ENCODE data around the gene EPS15. TPM values are rescaled to one million over a fixed set of nuclear protein-coding genes. Genes with fewer than 3 reads are reported as not detected.
A peak's percentile ranks its signal among the peaks of the same experiment; 100 is the strongest.

EPS15 gene
- total RNA-seq, 2 donors from 2014 or later, result 50.0 to 54.7 TPM

GRCh38 chr1:51425955-51426354 is 93.1 kb downstream of the EPS15 start:
- no peak for DNase-seq (ENCODE audit: low spot score)
- peaks cover 0 to 30% of the 10 kb centered on the region in 2 donors for H3K4me1 ChIP-seq
- no peaks in the 10 kb centered on the region for H3K27me3 ChIP-seq
- H3K36me3 ChIP-seq, result no peaks in the 10 kb centered on the region
- TF ChIP-seq CTCF (IDR thresholded peaks at IDR 0.05), result no peak
- peak overlapping the region in 1 of 2 donors; percentile 41 for H3K27ac ChIP-seq
- no peak overlapping the region for H3K4me3 ChIP-seq
- H3K9me3 ChIP-seq, result no peaks in the 10 kb centered on the region

GRCh38 chr1:51425273-51425672 is 93.8 kb downstream of the EPS15 start:
- Histone ChIP-seq H3K4me1 (peaks cover 0 to 34% of the 10 kb centered on the region in 2 donors), H3K27me3 (no peaks in the 10 kb centered on the region), H3K9me3 (no peaks in the 10 kb centered on the region), H3K27ac (peak overlapping the region in 1 of 2 donors; percentile 72), H3K4me3 (no peak overlapping the region), H3K36me3 (no peaks in the 10 kb centered on the region)
- no peak for DNase-seq (ENCODE audit: low spot score)
- no peak for TF ChIP-seq CTCF (IDR thresholded peaks at IDR 0.05)

GRCh38 chr1:51423073-51423821 is 95.8 kb downstream of the EPS15 start:
- Histone ChIP-seq H3K27me3 (no peaks in the 10 kb centered on the region), H3K9me3 (no peaks in the 10 kb centered on the region), H3K36me3 (no peaks in the 10 kb centered on the region), H3K4me1 (peaks cover 0 to 43% of the 10 kb centered on the region in 2 donors), H3K27ac (peak overlapping the region; percentile 50 to 72), H3K4me3 (peak overlapping the region in 1 of 2 donors; percentile 25)
- no peak for DNase-seq (ENCODE audit: low spot score)
- no peak for TF ChIP-seq CTCF (IDR thresholded peaks at IDR 0.05)

GRCh38 chr1:51422367-51423072 is 96.5 kb downstream of the EPS15 start:
- H3K36me3 ChIP-seq, result no peaks in the 10 kb centered on the region
- no peaks in the 10 kb centered on the region for H3K27me3 ChIP-seq
- H3K27ac ChIP-seq, result peak overlapping the region; percentile 50 to 72
- H3K9me3 ChIP-seq, result no peaks in the 10 kb centered on the region
- H3K4me1 ChIP-seq, result peaks cover 0 to 50% of the 10 kb centered on the region in 2 donors
- H3K4me3 ChIP-seq, result peak overlapping the region in 1 of 2 donors; percentile 25
- TF ChIP-seq CTCF (IDR thresholded peaks at IDR 0.05), result no peak
- no peak for DNase-seq (ENCODE audit: low spot score)

GRCh38 chr1:51421964-51422363 is 97.1 kb downstream of the EPS15 start:
- no peak for DNase-seq (ENCODE audit: low spot score)
- H3K36me3 ChIP-seq, result no peaks in the 10 kb centered on the region
- peaks cover 0 to 50% of the 10 kb centered on the region in 2 donors for H3K4me1 ChIP-seq
- H3K27me3 ChIP-seq, result no peaks in the 10 kb centered on the region
- TF ChIP-seq CTCF (IDR thresholded peaks at IDR 0.05), result no peak
- H3K4me3 ChIP-seq, result peak overlapping the region in 1 of 2 donors; percentile 25
- H3K27ac ChIP-seq, result peak overlapping the region; percentile 50 to 72
- no peaks in the 10 kb centered on the region for H3K9me3 ChIP-seq

Measured in right atrium auricular region (tissue), 2 donors.